ENCODE measurements around the gene CEMIP. TPM values are rescaled to one million over a fixed set of nuclear protein-coding genes. Genes with fewer than 3 reads are reported as not detected.

Gene CEMIP
- total and polyA plus RNA-seq, 2 of the 8 experiments (the other 6 are each of a cell fraction or from before 2014, with no cell fraction given), result 0.11 to 0.60 TPM

- TF ChIP-seq EZH2 (IDR thresholded peaks at IDR 0.05; ENCODE audit: low read depth, low read length, severe bottlenecking) (no peak), POU5F1 (IDR thresholded peaks at IDR 0.05; ENCODE audit: low read depth, low read length) (no peak), BACH1 (IDR thresholded peaks at IDR 0.05; ENCODE audit: low read length) (no peak), KDM5A (IDR thresholded peaks at IDR 0.05; ENCODE audit: low read length) (no peak), ASH2L (IDR thresholded peaks at IDR 0.05; ENCODE audit: low read length) (no peak), POLR2A (IDR thresholded peaks at IDR 0.05; ENCODE audit: control extremely low read depth in 1 of 2, low read depth in 2 of 2, low read length in 2 of 2) (no peak), CBX8 (IDR thresholded peaks at IDR 0.05; ENCODE audit: borderline replicate concordance, low read depth, low read length) (no peak)
Observed at GRCh38 chr15:80785811-80786354, 6.7 kb downstream of the CEMIP start (continued).
